ENCODE results near the gene PRKCE.

DNA sequence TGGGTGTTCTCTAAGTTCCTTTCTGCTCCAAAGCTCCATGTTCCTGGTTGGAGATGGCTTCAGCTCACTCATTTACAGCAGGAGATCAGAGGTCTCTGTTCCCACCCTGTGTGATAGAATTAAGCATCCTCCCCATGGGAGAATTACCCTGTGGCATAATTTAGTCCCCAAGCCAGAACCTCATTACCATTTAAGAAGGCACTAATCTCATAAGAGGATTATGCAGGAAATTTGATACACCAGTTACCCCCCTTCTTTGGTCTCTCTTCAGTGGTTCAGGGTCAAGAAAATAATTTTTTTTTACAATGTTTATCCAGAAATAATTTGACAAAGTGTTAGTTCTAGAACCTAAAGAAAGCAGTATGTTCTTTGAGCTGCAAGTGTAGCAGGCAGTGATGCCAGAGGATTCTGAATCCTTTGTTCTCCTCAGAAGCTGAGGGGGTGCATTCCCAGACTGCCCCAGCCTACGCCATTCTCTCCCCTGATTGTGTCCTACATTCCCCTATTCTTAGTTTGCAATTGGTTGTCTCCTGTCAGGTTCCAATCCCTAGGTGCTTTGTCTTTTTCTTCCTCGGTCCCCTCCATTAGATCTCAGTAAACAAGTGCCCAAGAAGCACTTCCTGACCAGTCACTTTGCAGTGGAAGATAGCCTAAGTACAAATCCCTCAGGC is 163.6 kb downstream of the PRKCE start:
- TF ChIP-seq, protein P1, sequence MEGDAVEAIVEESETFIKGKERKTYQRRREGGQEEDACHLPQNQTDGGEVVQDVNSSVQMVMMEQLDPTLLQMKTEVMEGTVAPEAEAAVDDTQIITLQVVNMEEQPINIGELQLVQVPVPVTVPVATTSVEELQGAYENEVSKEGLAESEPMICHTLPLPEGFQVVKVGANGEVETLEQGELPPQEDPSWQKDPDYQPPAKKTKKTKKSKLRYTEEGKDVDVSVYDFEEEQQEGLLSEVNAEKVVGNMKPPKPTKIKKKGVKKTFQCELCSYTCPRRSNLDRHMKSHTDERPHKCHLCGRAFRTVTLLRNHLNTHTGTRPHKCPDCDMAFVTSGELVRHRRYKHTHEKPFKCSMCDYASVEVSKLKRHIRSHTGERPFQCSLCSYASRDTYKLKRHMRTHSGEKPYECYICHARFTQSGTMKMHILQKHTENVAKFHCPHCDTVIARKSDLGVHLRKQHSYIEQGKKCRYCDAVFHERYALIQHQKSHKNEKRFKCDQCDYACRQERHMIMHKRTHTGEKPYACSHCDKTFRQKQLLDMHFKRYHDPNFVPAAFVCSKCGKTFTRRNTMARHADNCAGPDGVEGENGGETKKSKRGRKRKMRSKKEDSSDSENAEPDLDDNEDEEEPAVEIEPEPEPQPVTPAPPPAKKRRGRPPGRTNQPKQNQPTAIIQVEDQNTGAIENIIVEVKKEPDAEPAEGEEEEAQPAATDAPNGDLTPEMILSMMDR (IDR thresholded peaks at IDR 0.05), result no peak
- TF ChIP-seq POLR2A (IDR thresholded peaks at IDR 0.05), result no peak

Data from body of pancreas (tissue), 4 donors.